Measurements from ENCODE around the gene DNAJB1. TPM values are rescaled to one million over a fixed set of nuclear protein-coding genes. Genes with fewer than 3 reads are reported as not detected.

DNAJB1 gene
- total RNA-seq, 3 donors from 2014 or later, result 104 to 110 (median 107) TPM

GRCh38 chr19:14540741-14541525 is 22.7 kb upstream of the DNAJB1 start:
- ATAC-seq (no peak), DNase-seq (no peak)
- H3K4me1 ChIP-seq (ENCODE audit: low read depth), result peaks cover 7% of the 10 kb centered on the region
- TF ChIP-seq CTCF (IDR thresholded peaks at IDR 0.05), result no peak
- H3K4me3 ChIP-seq, result no peak overlapping the region
- intact Hi-C loops (cut with DNase I, micrococcal nuclease), result no loop called here
- H3K36me3 ChIP-seq (ENCODE audit: low read depth), result no peaks in the 10 kb centered on the region
- no peaks in the 10 kb centered on the region for H3K9me3 ChIP-seq

- Histone ChIP-seq H3K36me3 (ENCODE audit: low read depth) (no peaks in the 10 kb centered on the region), H3K9me3 (no peaks in the 10 kb centered on the region), H3K4me3 (no peak overlapping the region), H3K4me1 (ENCODE audit: low read depth) (peaks cover 7% of the 10 kb centered on the region)
- TF ChIP-seq CTCF (IDR thresholded peaks at IDR 0.05), result no peak
- DNase-seq, result peak; percentile 87 to 90 (median 90)
- intact Hi-C loops (cut with DNase I, micrococcal nuclease), result no loop called here
- ATAC-seq, result peak; percentile 94
These were observed 18.9 kb upstream of the DNAJB1 start for GRCh38 chr19:14536926-14537692.

GRCh38 chr19:14533450-14533849 is 15.3 kb upstream of the DNAJB1 start:
- no peaks in the 10 kb centered on the region for H3K9me3 ChIP-seq
- intact Hi-C loops (cut with DNase I, micrococcal nuclease), result no loop called here
- peaks cover 6% of the 10 kb centered on the region for H3K36me3 ChIP-seq (ENCODE audit: low read depth)
- no peak for DNase-seq
- ATAC-seq, result no peak
- TF ChIP-seq CTCF (IDR thresholded peaks at IDR 0.05), result no peak
- H3K4me3 ChIP-seq, result no peak overlapping the region
- peaks cover 14% of the 10 kb centered on the region for H3K4me1 ChIP-seq (ENCODE audit: low read depth)

- TF ChIP-seq CTCF (IDR thresholded peaks at IDR 0.05), result no peak
- ATAC-seq (no peak), DNase-seq (no peak)
- Histone ChIP-seq H3K4me1 (ENCODE audit: low read depth) (peaks cover 7% of the 10 kb centered on the region), H3K9me3 (no peaks in the 10 kb centered on the region), H3K4me3 (no peak overlapping the region), H3K36me3 (ENCODE audit: low read depth) (peaks cover 6% of the 10 kb centered on the region)
- intact Hi-C loops (cut with DNase I, micrococcal nuclease), result no loop called here
These were observed 12.3 kb upstream of the DNAJB1 start for GRCh38 chr19:14530506-14530905.

GRCh38 chr19:14530005-14530348 is 11.8 kb upstream of the DNAJB1 start:
- H3K9me3 ChIP-seq, result no peaks in the 10 kb centered on the region
- H3K36me3 ChIP-seq (ENCODE audit: low read depth), result peaks cover 6% of the 10 kb centered on the region
- TF ChIP-seq CTCF (IDR thresholded peaks at IDR 0.05), result no peak
- intact Hi-C loops (cut with DNase I, micrococcal nuclease), result no loop called here
- H3K4me3 ChIP-seq, result peak overlapping the region; percentile 49
- peak in 2 of 3 donors; percentile 82 to 85 for DNase-seq
- H3K4me1 ChIP-seq (ENCODE audit: low read depth), result peaks cover 7% of the 10 kb centered on the region
- peak; percentile 34 for ATAC-seq

Data from mucosa of descending colon (tissue), 3 donors.